WTC11 (cell line): ENCODE data around the gene UBAC2.

Experiments used
- CTCF ChIP-seq: fragments of 200-600 bp; IDR thresholded peaks from 2 replicates; pipeline ENCODE4 v1.8.0; 2022; ENCODE audit warnings: antibody characterized with exemption
- NR3C1 ChIP-seq: sonication (generic); formaldehyde crosslinking; conservative IDR thresholded peaks from 2 replicates; pipeline ENCODE4 v1.8.1; 2023; ENCODE audit warnings: low read depth, mild to moderate bottlenecking, missing genetic modification reagents
- SMAD3 ChIP-seq: sonication (generic); formaldehyde crosslinking; IDR thresholded peaks from 2 replicates; pipeline ENCODE4 v1.8.0; 2022; ENCODE audit warnings: missing genetic modification reagents, mild to moderate bottlenecking, borderline replicate concordance
- ZNF138 ChIP-seq: sonication (generic); formaldehyde crosslinking; conservative IDR thresholded peaks from 2 replicates; pipeline ENCODE4 v1.8.1; 2022; ENCODE audit warnings: mild to moderate bottlenecking, moderate library complexity, missing genetic modification reagents

- TF ChIP-seq ZNF138 (no peak), SMAD3 (CRISPR knock-in tag) (no peak), NR3C1 (CRISPR knock-in tag) (no peak), CTCF (no peak)
Measured at GRCh38 chr13:99320693-99321481, 120.2 kb downstream of the UBAC2 start.
